GM12875 (cell line): ENCODE results near the gene TNFRSF18.

Experiments used
- H3K4me3 ChIP-seq: one replicate; pipeline ENCODE4 v1.5.1; 2011; ENCODE audit warnings: low read depth, low read length, control low read depth
- CTCF ChIP-seq: IDR thresholded peaks from 2 replicates; pipeline ENCODE4 v1.5.1; 2011; ENCODE audit warnings: low read depth, mild to moderate bottlenecking, control low read depth, inconsistent platforms, low read length, moderate library complexity, borderline replicate concordance; ENCODE audit not compliant: insufficient read depth

TNFRSF18 gene

GRCh38 chr1:1244192-1244811 lies 37.9 kb upstream of the TNFRSF18 start:
- TF ChIP-seq CTCF: no peak
- no peak overlapping the region for H3K4me3 ChIP-seq

DNA sequence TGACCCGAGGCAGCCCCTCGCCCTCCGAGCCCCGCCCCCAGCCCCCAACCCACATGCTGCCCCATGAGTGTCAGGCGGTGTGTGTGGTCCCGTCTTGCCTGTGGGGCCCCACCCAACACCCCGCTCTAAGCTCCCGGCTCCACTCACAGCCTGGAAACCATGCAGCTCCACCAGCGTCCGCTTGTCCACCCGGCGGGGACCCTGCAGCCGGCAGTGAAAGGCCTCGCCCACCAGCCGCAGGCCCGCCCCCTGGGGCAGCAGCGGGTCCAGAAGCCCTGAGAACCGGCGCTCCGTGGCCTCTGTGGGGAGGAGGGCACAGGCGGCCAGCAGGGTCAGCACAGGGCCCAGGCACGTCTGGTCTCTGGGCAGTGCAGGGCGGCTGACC lies 37.4 kb upstream of the TNFRSF18 start:
- H3K4me3 ChIP-seq: no peak overlapping the region
- no peak for TF ChIP-seq CTCF

GRCh38 chr1:1243266-1243660 lies 36.9 kb upstream of the TNFRSF18 start:
- TF ChIP-seq CTCF: no peak
- no peak overlapping the region for H3K4me3 ChIP-seq

GRCh38 chr1:1242461-1243265 lies 36.3 kb upstream of the TNFRSF18 start:
- H3K4me3 ChIP-seq: no peak overlapping the region
- TF ChIP-seq CTCF: no peak

DNA sequence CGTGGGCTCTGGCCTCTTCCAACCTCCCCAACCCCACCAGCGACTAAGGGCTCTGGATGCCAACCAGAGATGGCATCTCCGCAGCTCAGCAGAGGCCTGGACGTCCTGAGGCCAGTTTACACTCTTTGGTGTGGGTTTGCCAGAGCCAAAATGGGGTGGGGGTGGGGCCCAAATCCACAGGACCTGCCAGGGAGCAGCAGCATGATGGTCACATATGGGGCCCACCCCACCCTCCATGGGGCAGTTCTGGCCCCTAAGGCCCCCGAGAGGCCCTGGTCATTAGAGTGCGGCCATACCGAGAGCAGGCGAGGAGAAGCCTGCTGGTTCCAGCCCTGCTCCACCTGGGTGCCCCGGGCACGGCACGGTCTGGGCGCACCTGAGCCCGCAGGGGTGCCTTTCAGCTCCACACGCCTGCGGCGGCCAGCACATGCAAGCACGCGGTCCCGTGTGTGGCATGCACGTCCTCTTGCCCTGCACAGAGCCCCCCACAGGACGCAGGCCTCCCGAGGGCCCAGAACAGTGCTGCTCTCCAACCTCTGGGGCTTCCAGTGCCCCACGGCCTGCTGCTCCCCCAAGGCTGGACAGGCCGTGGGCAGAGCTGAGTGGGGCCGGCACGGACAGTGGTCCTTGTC lies 35.3 kb upstream of the TNFRSF18 start:
- no peak for TF ChIP-seq CTCF
- H3K4me3 ChIP-seq: no peak overlapping the region

GRCh38 chr1:1240822-1241587 lies 34.6 kb upstream of the TNFRSF18 start:
- H3K4me3 ChIP-seq: no peak overlapping the region
- no peak for TF ChIP-seq CTCF

GRCh38 chr1:1240348-1240732 lies 33.9 kb upstream of the TNFRSF18 start:
- no peak overlapping the region for H3K4me3 ChIP-seq
- no peak for TF ChIP-seq CTCF
